Measurements from ENCODE around the gene CFAP210. TPM values are rescaled to one million over a fixed set of nuclear protein-coding genes. Genes with fewer than 3 reads are reported as not detected.

Gene CFAP210
- total RNA-seq, 2 experiments from 2014 or later: not detected

GRCh38 chr2:169727065-169727464 is 32.9 kb upstream of the CFAP210 start:
- Mint-ChIP-seq H3K4me3 (no peak overlapping the region), H3K27me3 (ENCODE audit: low read depth) (peaks cover 13% of the 10 kb centered on the region), H3K36me3 (ENCODE audit: low read depth) (no peaks in the 10 kb centered on the region), H3K9me3 (ENCODE audit: insufficient read depth) (no peaks in the 10 kb centered on the region), H3K4me1 (ENCODE audit: low read depth) (peaks cover under 1% of the 10 kb centered on the region), H3K27ac (no peak overlapping the region)
- ChIA-PET POLR2A (no interaction called here), CTCF (no interaction called here)
- no peak for ATAC-seq
- DNase-seq: no peak

GRCh38 chr2:169721016-169721415 is 26.8 kb upstream of the CFAP210 start:
- CTCF ChIA-PET: no interaction called here
- POLR2A ChIA-PET: no interaction called here
- DNase-seq (no peak), ATAC-seq (no peak)
- Mint-ChIP-seq H3K36me3 (ENCODE audit: low read depth) (no peaks in the 10 kb centered on the region), H3K4me3 (no peak overlapping the region), H3K27me3 (ENCODE audit: low read depth) (peaks cover 4% of the 10 kb centered on the region), H3K27ac (no peak overlapping the region), H3K9me3 (ENCODE audit: insufficient read depth) (no peaks in the 10 kb centered on the region), H3K4me1 (ENCODE audit: low read depth) (peaks cover 14% of the 10 kb centered on the region)

GRCh38 chr2:169718930-169719504 is 24.8 kb upstream of the CFAP210 start:
- DNase-seq (no peak), ATAC-seq (no peak)
- Mint-ChIP-seq H3K27ac (peak overlapping the region; percentile 52), H3K9me3 (ENCODE audit: insufficient read depth) (no peaks in the 10 kb centered on the region), H3K4me3 (no peak overlapping the region), H3K4me1 (ENCODE audit: low read depth) (peaks cover 23% of the 10 kb centered on the region), H3K27me3 (ENCODE audit: low read depth) (no peaks in the 10 kb centered on the region), H3K36me3 (ENCODE audit: low read depth) (no peaks in the 10 kb centered on the region)
- CTCF ChIA-PET: no interaction called here
- POLR2A ChIA-PET: no interaction called here

GRCh38 chr2:169717691-169718063 is 23.5 kb upstream of the CFAP210 start:
- peaks cover 23% of the 10 kb centered on the region for H3K4me1 Mint-ChIP-seq (ENCODE audit: low read depth)
- ChIA-PET POLR2A (interaction anchor here (1.2 kb wide), 1 partner anchor 14 kb away, joined by 4 read pairs; no protein-coding TSS in a partner anchor), CTCF (no interaction called here)
- DNase-seq: no peak
- H3K4me3 Mint-ChIP-seq: no peak overlapping the region
- no peaks in the 10 kb centered on the region for H3K36me3 Mint-ChIP-seq (ENCODE audit: low read depth)
- H3K27ac Mint-ChIP-seq: no peak overlapping the region
- no peak for ATAC-seq
- no peaks in the 10 kb centered on the region for H3K9me3 Mint-ChIP-seq (ENCODE audit: insufficient read depth)
- H3K27me3 Mint-ChIP-seq (ENCODE audit: low read depth): no peaks in the 10 kb centered on the region

- H3K27ac Mint-ChIP-seq: peak overlapping the region; percentile 57
- ChIA-PET CTCF (no interaction called here), POLR2A (interaction anchor here (1.2 kb wide), 1 partner anchor 13 kb away, joined by 4 read pairs; no protein-coding TSS in a partner anchor)
- ATAC-seq (no peak), DNase-seq (no peak)
- H3K9me3 Mint-ChIP-seq (ENCODE audit: insufficient read depth): no peaks in the 10 kb centered on the region
- H3K4me3 Mint-ChIP-seq: no peak overlapping the region
- peaks cover 23% of the 10 kb centered on the region for H3K4me1 Mint-ChIP-seq (ENCODE audit: low read depth)
- H3K27me3 Mint-ChIP-seq (ENCODE audit: low read depth): no peaks in the 10 kb centered on the region
- no peaks in the 10 kb centered on the region for H3K36me3 Mint-ChIP-seq (ENCODE audit: low read depth)
These were observed 22.9 kb upstream of the CFAP210 start for GRCh38 chr2:169716938-169717690.

- Mint-ChIP-seq H3K27ac (no peak overlapping the region), H3K9me3 (ENCODE audit: insufficient read depth) (no peaks in the 10 kb centered on the region), H3K4me1 (ENCODE audit: low read depth) (peaks cover 27% of the 10 kb centered on the region), H3K4me3 (no peak overlapping the region), H3K36me3 (ENCODE audit: low read depth) (no peaks in the 10 kb centered on the region), H3K27me3 (ENCODE audit: low read depth) (no peaks in the 10 kb centered on the region)
- ChIA-PET CTCF (no interaction called here), POLR2A (interaction anchor here (1.2 kb wide), 1 partner anchor 12 kb away, joined by 4 read pairs; no protein-coding TSS in a partner anchor)
- no peak for DNase-seq
- no peak for ATAC-seq
These were observed 22.2 kb upstream of the CFAP210 start for GRCh38 chr2:169716238-169716886.

GRCh38 chr2:169715379-169716237 is 21.4 kb upstream of the CFAP210 start:
- CTCF ChIA-PET: no interaction called here
- H3K9me3 Mint-ChIP-seq (ENCODE audit: insufficient read depth): no peaks in the 10 kb centered on the region
- POLR2A ChIA-PET: interaction anchor here (0.5 kb wide), 1 partner anchor 175 kb away, joined by 3 read pairs; no protein-coding TSS in a partner anchor
- H3K4me3 Mint-ChIP-seq: no peak overlapping the region
- no peak overlapping the region for H3K27ac Mint-ChIP-seq
- DNase-seq (no peak), ATAC-seq (peak; percentile 38)
- no peaks in the 10 kb centered on the region for H3K27me3 Mint-ChIP-seq (ENCODE audit: low read depth)
- H3K4me1 Mint-ChIP-seq (ENCODE audit: low read depth): peaks cover 28% of the 10 kb centered on the region
- H3K36me3 Mint-ChIP-seq (ENCODE audit: low read depth): no peaks in the 10 kb centered on the region

GRCh38 chr2:169714699-169715098 is 20.5 kb upstream of the CFAP210 start:
- H3K27ac Mint-ChIP-seq: no peak overlapping the region
- ChIA-PET POLR2A (no interaction called here), CTCF (no interaction called here)
- H3K4me3 Mint-ChIP-seq: no peak overlapping the region
- ATAC-seq: no peak
- peaks cover 2% of the 10 kb centered on the region for H3K36me3 Mint-ChIP-seq (ENCODE audit: low read depth)
- peaks cover 28% of the 10 kb centered on the region for H3K4me1 Mint-ChIP-seq (ENCODE audit: low read depth)
- no peak for DNase-seq
- H3K9me3 Mint-ChIP-seq (ENCODE audit: insufficient read depth): no peaks in the 10 kb centered on the region
- H3K27me3 Mint-ChIP-seq (ENCODE audit: low read depth): no peaks in the 10 kb centered on the region

- no peak overlapping the region for H3K4me3 Mint-ChIP-seq
- ATAC-seq (no peak), DNase-seq (no peak)
- no peak overlapping the region for H3K27ac Mint-ChIP-seq
- POLR2A ChIA-PET: no interaction called here
- H3K9me3 Mint-ChIP-seq (ENCODE audit: insufficient read depth): no peaks in the 10 kb centered on the region
- CTCF ChIA-PET: no interaction called here
- H3K36me3 Mint-ChIP-seq (ENCODE audit: low read depth): peaks cover 2% of the 10 kb centered on the region
- H3K27me3 Mint-ChIP-seq (ENCODE audit: low read depth): no peaks in the 10 kb centered on the region
- peaks cover 19% of the 10 kb centered on the region for H3K4me1 Mint-ChIP-seq (ENCODE audit: low read depth)
These were observed 19.1 kb upstream of the CFAP210 start for GRCh38 chr2:169713331-169713730.

- peaks cover 19% of the 10 kb centered on the region for H3K4me1 Mint-ChIP-seq (ENCODE audit: low read depth)
- POLR2A ChIA-PET: no interaction called here
- CTCF ChIA-PET: no interaction called here
These were observed 18.6 kb upstream of the CFAP210 start for GRCh38 chr2:169712791-169713227.

GRCh38 chr2:169711751-169712509 is 17.7 kb upstream of the CFAP210 start:
- ChIA-PET POLR2A (no interaction called here), CTCF (no interaction called here)
- Mint-ChIP-seq H3K4me3 (no peak overlapping the region), H3K9me3 (ENCODE audit: insufficient read depth) (no peaks in the 10 kb centered on the region), H3K27me3 (ENCODE audit: low read depth) (no peaks in the 10 kb centered on the region), H3K36me3 (ENCODE audit: low read depth) (peaks cover 2% of the 10 kb centered on the region), H3K4me1 (ENCODE audit: low read depth) (peaks cover 15% of the 10 kb centered on the region), H3K27ac (no peak overlapping the region)
- ATAC-seq: no peak
- DNase-seq: no peak

More at GRCh38 chr2:169712791-169713227, 18.6 kb upstream of the CFAP210 start:
- ATAC-seq (no peak), DNase-seq (no peak)
- Mint-ChIP-seq H3K27me3 (ENCODE audit: low read depth) (no peaks in the 10 kb centered on the region), H3K4me3 (no peak overlapping the region), H3K27ac (no peak overlapping the region), H3K36me3 (ENCODE audit: low read depth) (peaks cover 2% of the 10 kb centered on the region), H3K9me3 (ENCODE audit: insufficient read depth) (no peaks in the 10 kb centered on the region)

Measured in activated CD8-positive, alpha-beta T cell treated with anti-CD3 and anti-CD28 coated beads, Interleukin-2, amount 10 ng/mL, durations not matched to agents 7 days and 5 days (primary cell).